SK-MEL-5 (cell line): ENCODE measurements around the gene C1orf232. TPM values are rescaled to one million over a fixed set of nuclear protein-coding genes. Genes with fewer than 3 reads are reported as not detected.

Source experiments
- total RNA-seq: library from RNA; depleted of rRNA; stranded (reverse); fragments of >200 nt; shearing (Covaris generic); gene quantifications from 2 replicates; pipeline ENCODE4 v1.2.3, GENCODE V29; 2014; rRNA removed

The C1orf232 gene
- total RNA-seq, 1 experiment from 2014 or later, result not detected

Other genes with a start within 250 kb of the C1orf232 start
- 10.9 and 11.1 TPM in 2 replicates for gene PAFAH2, start 170.9 kb downstream of the C1orf232 start, total RNA-seq
- gene EXTL1, start 147.2 kb downstream of the C1orf232 start, total RNA-seq, result 7.0 and 7.1 TPM in 2 replicates
- gene SLC30A2, start 122.8 kb downstream of the C1orf232 start, total RNA-seq, result not detected in 2 replicates
- 118 and 129 TPM in 2 replicates for gene TRIM63, start 101.3 kb downstream of the C1orf232 start, total RNA-seq
- 5.7 and 6.4 TPM in 2 replicates for gene PDIK1L, start 57.1 kb downstream of the C1orf232 start, total RNA-seq
- 0.05 TPM in 1 of 2 replicates, not detected in the other for gene FAM110D, start 9.9 kb downstream of the C1orf232 start, total RNA-seq
- 49.2 and 58.5 TPM in 2 replicates for gene ZNF593, start 945 bp upstream of the C1orf232 start, total RNA-seq
- not detected in 2 replicates for gene ZNF593OS, start 2.9 kb upstream of the C1orf232 start, total RNA-seq
- 0.08 and 0.27 TPM in 2 replicates for gene CNKSR1, start 8.5 kb upstream of the C1orf232 start, total RNA-seq
- gene CATSPER4, start 21.6 kb upstream of the C1orf232 start, total RNA-seq, result not detected in 2 replicates
- 12.3 and 13.5 TPM in 2 replicates for gene CEP85, start 65.2 kb upstream of the C1orf232 start, total RNA-seq
- gene SH3BGRL3, start 111.1 kb upstream of the C1orf232 start, total RNA-seq, result 30.7 and 32.8 TPM in 2 replicates
- gene UBXN11, start 137.7 kb upstream of the C1orf232 start, total RNA-seq, result 4.6 and 5.0 TPM in 2 replicates
- gene CD52, start 149.0 kb upstream of the C1orf232 start, total RNA-seq, result not detected in 2 replicates
- gene CRYBG2, start 185.2 kb upstream of the C1orf232 start, total RNA-seq, result not detected in 2 replicates
- not detected in 2 replicates for gene ZNF683, start 203.8 kb upstream of the C1orf232 start, total RNA-seq
- gene LIN28A, start 241.9 kb upstream of the C1orf232 start, total RNA-seq, result not detected in 2 replicates